HCT116 (cell line): ENCODE measurements around the gene PIAS4. TPM values are rescaled to one million over a fixed set of nuclear protein-coding genes. Genes with fewer than 3 reads are reported as not detected.

Experiments
- ATAC-seq: fragments of 200-7000 bp; cut with Tn5 transposase; 2 replicates; pipeline ENCODE4 v1.9.1; 2020; ENCODE audit warnings: mild to moderate bottlenecking, moderate library complexity
- BruUV-seq: library from RNA; stranded (reverse); fragments of 400-500 nt; replicated peaks from 2 replicates; lab custom pipeline; 2021; lab: Mats Ljungman, UMichigan
- CTCF ChIA-PET: fragments of 300-600 bp; sonication (Branson Sonifier 250); formaldehyde crosslinking; loops from one replicate; lab custom pipeline; 2021; ENCODE audit warnings: antibody characterized with exemption; lab: Charles Lee
- POLR2A ChIA-PET: fragments of 300-600, 350-600 bp; sonication (Branson Sonifier 250); formaldehyde crosslinking; loops from one replicate; lab custom pipeline; 2021; ENCODE audit warnings: antibody characterized with exemption; lab: Charles Lee
- RAD21 ChIA-PET, 2 experiments: fragments of 300-600 bp; sonication (Branson Sonifier 250); formaldehyde crosslinking; loops; one replicate each; lab custom pipeline; 2023; ENCODE audit warnings: low total read pairs in 2 of 2; ENCODE audit not compliant: uncharacterized antibody in 2 of 2, unreplicated experiment in 2 of 2, low non-redundant PET in 1 of 2; lab: Charles Lee
- DNase-seq: peaks from one replicate; pipeline ENCODE4 v3.0.0-alpha.2; 2010; ENCODE audit warnings: low read depth, low spot score
- H2AFZ ChIP-seq: fragments of 200-600 bp; shearing (Covaris generic), sonication (generic); 2 replicates; pipeline ENCODE4 v1.6.1; 2017; ENCODE audit warnings: low read depth, mixed run types, mixed read lengths, antibody characterized with exemption, low read length; ENCODE audit not compliant: poor library complexity, severe bottlenecking
- H3K27ac ChIP-seq: 2 replicates; pipeline ENCODE4 v1.5.1; 2012; ENCODE audit warnings: low read depth, low read length
- H3K27me3 ChIP-seq: fragments of 200-600 bp; sonication (generic); 2 replicates; pipeline ENCODE4 v1.6.1; 2016; ENCODE audit warnings: mixed run types, low read length, mixed read lengths; ENCODE audit not compliant: insufficient read depth
- H3K36me3 ChIP-seq, 2 experiments: fragments of 200-500 bp in 1 of 2; fragments of 200-600 bp in 1 of 2; sonication (Bioruptor generic) in 1 of 2; sonication (generic) in 1 of 2; 2 replicates each; pipeline versions ENCODE4 v1.5.1 to v1.6.1; 2014 to 2016; ENCODE audit warnings: low read length in 2 of 2, inconsistent platforms in 1 of 2, mixed read lengths in 1 of 2, mixed run types in 1 of 2; ENCODE audit not compliant: insufficient read depth in 2 of 2, control insufficient read depth in 1 of 2
- H3K4me1 ChIP-seq, 2 experiments: fragments of 200-600 bp in 1 of 2; sonication (generic) in 1 of 2; 2 replicates each; pipeline versions ENCODE4 v1.5.1 to v1.6.1; 2012 to 2017; ENCODE audit warnings: low read length in 2 of 2, inconsistent platforms in 1 of 2, mild to moderate bottlenecking in 1 of 2, mixed read lengths in 1 of 2, mixed run types in 1 of 2, moderate library complexity in 1 of 2; ENCODE audit not compliant: insufficient read depth in 2 of 2, control insufficient read depth in 1 of 2
- H3K4me2 ChIP-seq: fragments of 200-600 bp; sonication (generic); 2 replicates; pipeline ENCODE4 v1.6.1; 2017; ENCODE audit warnings: mixed run types, low read length, mixed read lengths
- H3K4me3 ChIP-seq, 2 experiments: fragments of 200-600 bp in 1 of 2; sonication (generic) in 1 of 2; replicated peaks in 1 of 2; 2 replicates each; pipeline ENCODE4 v1.5.1; 2011 to 2016; ENCODE audit warnings: low read length in 2 of 2, control low read depth in 1 of 2, low read depth in 1 of 2, mild to moderate bottlenecking in 1 of 2, mixed read lengths in 1 of 2, mixed run types in 1 of 2
- H3K79me2 ChIP-seq: fragments of 200-600 bp; sonication (generic); 2 replicates; pipeline ENCODE4 v1.6.1; 2017; ENCODE audit warnings: mild to moderate bottlenecking, mixed run types, low read length, moderate library complexity, mixed read lengths; ENCODE audit not compliant: insufficient read depth
- H3K9ac ChIP-seq: fragments of 200-600 bp; sonication (generic); 2 replicates; pipeline ENCODE4 v1.6.1; 2016; ENCODE audit warnings: low read length, mixed read lengths
- H3K9me2 ChIP-seq: fragments of 200-600 bp; sonication (generic), shearing (Covaris generic); 2 replicates; pipeline ENCODE4 v1.6.1; 2017; ENCODE audit warnings: mixed run types, mild to moderate bottlenecking, moderate library complexity; ENCODE audit not compliant: insufficient read depth
- H3K9me3 ChIP-seq, 2 experiments: fragments of 200-500 bp in 1 of 2; fragments of 200-600 bp in 1 of 2; sonication (Bioruptor generic) in 1 of 2; sonication (generic) in 1 of 2; 2 replicates each; pipeline ENCODE4 v1.6.1; 2014 to 2017; ENCODE audit warnings: low read length in 2 of 2, mixed read lengths in 2 of 2, inconsistent platforms in 1 of 2, low read depth in 1 of 2, mild to moderate bottlenecking in 1 of 2, mixed run types in 1 of 2, moderate library complexity in 1 of 2; ENCODE audit not compliant: control insufficient read depth in 1 of 2, insufficient read depth in 1 of 2
- H4K20me1 ChIP-seq: fragments of 200-600 bp; sonication (generic), shearing (Covaris generic); 2 replicates; pipeline ENCODE4 v1.6.1; 2017; ENCODE audit warnings: mixed run types, mild to moderate bottlenecking, moderate library complexity; ENCODE audit not compliant: insufficient read depth
- EGR1 ChIP-seq: IDR thresholded peaks from 2 replicates; pipeline ENCODE4 v1.6.1; 2012; ENCODE audit warnings: low read depth
- ELF1 ChIP-seq: IDR thresholded peaks from 2 replicates; pipeline ENCODE4 v1.6.1; 2012; ENCODE audit warnings: low read depth, borderline replicate concordance
- EZH2phosphoT487 ChIP-seq: fragments of 200-600 bp; IDR thresholded peaks from 2 replicates; pipeline ENCODE4 v1.6.1; 2018; ENCODE audit warnings: antibody characterized with exemption, borderline replicate concordance
- POLR2AphosphoS5 ChIP-seq: IDR thresholded peaks from 2 replicates; pipeline ENCODE4 v1.6.1; 2011; ENCODE audit warnings: mild to moderate bottlenecking, low read depth, low read length, moderate library complexity
- RAD21 ChIP-seq: IDR thresholded peaks from 2 replicates; pipeline ENCODE4 v1.6.1; 2012; ENCODE audit warnings: low read depth, mild to moderate bottlenecking
- SRF ChIP-seq: IDR thresholded peaks from 2 replicates; pipeline ENCODE4 v1.6.1; 2012; ENCODE audit warnings: low read depth
- YY1 ChIP-seq: IDR thresholded peaks from 2 replicates; pipeline ENCODE4 v1.6.1; 2011; ENCODE audit warnings: low read length, low read depth, moderate library complexity, mild to moderate bottlenecking; ENCODE audit not compliant: insufficient replicate concordance; ENCODE audit errors: extremely low read depth
- ZFX ChIP-seq: fragments of 450-650 bp; IDR thresholded peaks from 2 replicates; pipeline ENCODE4 v1.6.1; 2017
- ZNF274 ChIP-seq: fragments of 200-500 bp; sonication (Bioruptor generic); IDR thresholded peaks from 2 replicates; pipeline ENCODE4 v1.6.1; 2014; ENCODE audit warnings: mild to moderate bottlenecking, low read depth, low read length, inconsistent platforms
- intact Hi-C: fragments of 100-400 bp; cut with micrococcal nuclease; formaldehyde crosslinking; loops from 2 replicates; pipeline ENCODE4 v1.10.0; 2022
- total RNA-seq: library from RNA; stranded (reverse); gene quantifications from one replicate; pipeline ENCODE4 v1.2.1, GENCODE V29; 2021; ENCODE audit not compliant: unreplicated experiment
- TF ChIP-seq, protein P1 (sequence below): IDR thresholded peaks from 2 replicates; pipeline ENCODE4 v1.6.1; 2011; ENCODE audit warnings: mild to moderate bottlenecking, low read length, moderate library complexity; ENCODE audit not compliant: insufficient replicate concordance; ENCODE audit errors: extremely low read depth
- TF ChIP-seq, protein P2 (sequence below): IDR thresholded peaks from 2 replicates; pipeline ENCODE4 v1.6.1; 2012
- TF ChIP-seq, protein P3 (sequence below): IDR thresholded peaks from 2 replicates; pipeline ENCODE4 v1.6.1; 2012
- TF ChIP-seq, protein P4 (sequence below): IDR thresholded peaks from 2 replicates; pipeline ENCODE4 v1.6.1; 2012; ENCODE audit warnings: low read depth

Gene PIAS4
- total RNA-seq, 1 experiment from 2014 or later, result 28.4 TPM

DNA sequence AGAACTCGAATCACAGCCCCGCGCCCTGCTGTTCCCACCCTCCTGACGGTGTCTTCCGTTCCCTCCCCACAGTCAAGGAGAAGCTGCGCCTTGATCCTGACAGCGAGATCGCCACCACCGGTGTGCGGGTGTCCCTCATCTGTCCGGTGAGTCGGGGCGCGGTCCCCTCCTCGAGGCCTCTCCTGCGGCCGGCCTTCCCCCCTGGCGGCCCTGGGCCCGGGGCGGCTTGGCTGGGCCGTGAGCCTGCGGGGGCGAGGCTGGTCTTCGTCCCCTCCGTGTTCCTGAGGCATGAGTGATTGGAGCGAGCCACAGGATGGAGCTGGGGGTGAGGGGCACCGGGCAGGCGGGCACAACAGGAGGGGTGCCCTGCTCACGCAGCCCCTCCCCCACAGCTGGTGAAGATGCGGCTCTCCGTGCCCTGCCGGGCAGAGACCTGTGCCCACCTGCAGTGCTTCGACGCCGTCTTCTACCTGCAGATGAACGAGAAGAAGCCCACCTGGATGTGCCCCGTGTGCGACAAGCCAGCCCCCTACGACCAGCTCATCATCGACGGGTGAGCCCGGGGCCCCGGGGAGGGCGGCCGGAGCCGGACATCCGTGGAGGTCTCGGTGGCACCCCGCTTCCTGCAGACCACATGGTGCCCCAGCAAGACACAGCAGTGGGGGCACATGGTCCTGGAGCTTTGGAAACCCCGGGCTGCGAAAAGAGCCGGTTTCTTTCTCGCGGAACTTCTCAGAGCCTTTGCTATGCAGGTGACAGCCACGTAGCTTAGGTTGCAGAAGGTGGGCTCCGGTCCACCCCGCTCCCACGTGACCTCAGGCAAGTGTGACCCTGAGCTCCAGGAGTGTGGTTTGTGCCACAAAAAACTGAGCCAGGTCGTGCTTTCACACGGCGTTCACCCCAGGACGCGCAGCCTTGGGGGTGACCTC, 25.8 kb downstream of the PIAS4 start:
- Histone ChIP-seq H4K20me1 (no peaks in the 10 kb centered on the region), H3K4me3 (no peak overlapping the region), H3K9ac (no peak overlapping the region), H3K79me2 (no peaks in the 10 kb centered on the region), H3K27ac (no peak overlapping the region), H3K36me3 (peaks cover 3 to 23% of the 10 kb centered on the region in 2 experiments), H3K4me2 (no peak overlapping the region), H3K9me3 (peaks cover 0 to 6% of the 10 kb centered on the region in 2 experiments; a peak in 1 of 4 replicates), H2AFZ (no peak overlapping the region), H3K4me1 (no peaks in the 10 kb centered on the region), H3K27me3 (no peaks in the 10 kb centered on the region), H3K9me2 (no peaks in the 10 kb centered on the region)
- no peak for ATAC-seq
- intact Hi-C loops, result no loop called here
- ChIA-PET RAD21 (no interaction called here), CTCF (no interaction called here), POLR2A (no interaction called here)
- no TSS peak for BruUV-seq
- no peak for DNase-seq
- TF ChIP-seq, protein P1, sequence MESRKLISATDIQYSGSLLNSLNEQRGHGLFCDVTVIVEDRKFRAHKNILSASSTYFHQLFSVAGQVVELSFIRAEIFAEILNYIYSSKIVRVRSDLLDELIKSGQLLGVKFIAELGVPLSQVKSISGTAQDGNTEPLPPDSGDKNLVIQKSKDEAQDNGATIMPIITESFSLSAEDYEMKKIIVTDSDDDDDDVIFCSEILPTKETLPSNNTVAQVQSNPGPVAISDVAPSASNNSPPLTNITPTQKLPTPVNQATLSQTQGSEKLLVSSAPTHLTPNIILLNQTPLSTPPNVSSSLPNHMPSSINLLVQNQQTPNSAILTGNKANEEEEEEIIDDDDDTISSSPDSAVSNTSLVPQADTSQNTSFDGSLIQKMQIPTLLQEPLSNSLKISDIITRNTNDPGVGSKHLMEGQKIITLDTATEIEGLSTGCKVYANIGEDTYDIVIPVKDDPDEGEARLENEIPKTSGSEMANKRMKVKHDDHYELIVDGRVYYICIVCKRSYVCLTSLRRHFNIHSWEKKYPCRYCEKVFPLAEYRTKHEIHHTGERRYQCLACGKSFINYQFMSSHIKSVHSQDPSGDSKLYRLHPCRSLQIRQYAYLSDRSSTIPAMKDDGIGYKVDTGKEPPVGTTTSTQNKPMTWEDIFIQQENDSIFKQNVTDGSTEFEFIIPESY, result no peak
- TF ChIP-seq, protein P2, sequence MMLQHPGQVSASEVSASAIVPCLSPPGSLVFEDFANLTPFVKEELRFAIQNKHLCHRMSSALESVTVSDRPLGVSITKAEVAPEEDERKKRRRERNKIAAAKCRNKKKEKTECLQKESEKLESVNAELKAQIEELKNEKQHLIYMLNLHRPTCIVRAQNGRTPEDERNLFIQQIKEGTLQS, result no peak
- TF ChIP-seq YY1 (no peak), RAD21 (no peak), EZH2phosphoT487 (no peak), POLR2AphosphoS5 (no peak), SRF (no peak), ELF1 (no peak), ZNF274 (no peak), EGR1 (no peak), ZFX (no peak)
- TF ChIP-seq, protein P3, sequence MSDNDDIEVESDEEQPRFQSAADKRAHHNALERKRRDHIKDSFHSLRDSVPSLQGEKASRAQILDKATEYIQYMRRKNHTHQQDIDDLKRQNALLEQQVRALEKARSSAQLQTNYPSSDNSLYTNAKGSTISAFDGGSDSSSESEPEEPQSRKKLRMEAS, result no peak
- TF ChIP-seq, protein P4, sequence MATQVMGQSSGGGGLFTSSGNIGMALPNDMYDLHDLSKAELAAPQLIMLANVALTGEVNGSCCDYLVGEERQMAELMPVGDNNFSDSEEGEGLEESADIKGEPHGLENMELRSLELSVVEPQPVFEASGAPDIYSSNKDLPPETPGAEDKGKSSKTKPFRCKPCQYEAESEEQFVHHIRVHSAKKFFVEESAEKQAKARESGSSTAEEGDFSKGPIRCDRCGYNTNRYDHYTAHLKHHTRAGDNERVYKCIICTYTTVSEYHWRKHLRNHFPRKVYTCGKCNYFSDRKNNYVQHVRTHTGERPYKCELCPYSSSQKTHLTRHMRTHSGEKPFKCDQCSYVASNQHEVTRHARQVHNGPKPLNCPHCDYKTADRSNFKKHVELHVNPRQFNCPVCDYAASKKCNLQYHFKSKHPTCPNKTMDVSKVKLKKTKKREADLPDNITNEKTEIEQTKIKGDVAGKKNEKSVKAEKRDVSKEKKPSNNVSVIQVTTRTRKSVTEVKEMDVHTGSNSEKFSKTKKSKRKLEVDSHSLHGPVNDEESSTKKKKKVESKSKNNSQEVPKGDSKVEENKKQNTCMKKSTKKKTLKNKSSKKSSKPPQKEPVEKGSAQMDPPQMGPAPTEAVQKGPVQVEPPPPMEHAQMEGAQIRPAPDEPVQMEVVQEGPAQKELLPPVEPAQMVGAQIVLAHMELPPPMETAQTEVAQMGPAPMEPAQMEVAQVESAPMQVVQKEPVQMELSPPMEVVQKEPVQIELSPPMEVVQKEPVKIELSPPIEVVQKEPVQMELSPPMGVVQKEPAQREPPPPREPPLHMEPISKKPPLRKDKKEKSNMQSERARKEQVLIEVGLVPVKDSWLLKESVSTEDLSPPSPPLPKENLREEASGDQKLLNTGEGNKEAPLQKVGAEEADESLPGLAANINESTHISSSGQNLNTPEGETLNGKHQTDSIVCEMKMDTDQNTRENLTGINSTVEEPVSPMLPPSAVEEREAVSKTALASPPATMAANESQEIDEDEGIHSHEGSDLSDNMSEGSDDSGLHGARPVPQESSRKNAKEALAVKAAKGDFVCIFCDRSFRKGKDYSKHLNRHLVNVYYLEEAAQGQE, result no peak
